Astrocyte (in vitro differentiated cells and primary cell): Measurements from ENCODE around the gene PUDP. TPM values are rescaled to one million over a fixed set of nuclear protein-coding genes. Genes with fewer than 3 reads are reported as not detected.
A peak's percentile ranks its signal among the peaks of the same experiment; 100 is the strongest.

Experiments used
- DNase-seq: peaks from one replicate; pipeline ENCODE4 v3.0.0-alpha.2; 2010; ENCODE audit warnings: low read depth
- FAIRE-seq: peaks from 2 replicates; lab custom pipeline; 2011; peaks lifted over from hg19 to GRCh38; lab: Jason Lieb, UNC
- H2AFZ ChIP-seq: 2 replicates; pipeline ENCODE4 v1.6.0; 2012; ENCODE audit warnings: low read depth, low read length, inconsistent platforms
- H3K27ac ChIP-seq: 2 replicates; pipeline ENCODE4 v1.5.1; 2011; ENCODE audit warnings: low read depth, low read length, inconsistent platforms
- H3K27me3 ChIP-seq: 2 replicates; pipeline ENCODE4 v1.6.0; 2011; ENCODE audit warnings: low read length, inconsistent platforms; ENCODE audit not compliant: insufficient read depth
- H3K36me3 ChIP-seq: 2 replicates; pipeline ENCODE4 v1.5.1; 2011; ENCODE audit warnings: low read length, inconsistent platforms; ENCODE audit not compliant: insufficient read depth
- H3K4me1 ChIP-seq: 2 replicates; pipeline ENCODE4 v1.5.1; 2011; ENCODE audit warnings: low read length, inconsistent platforms; ENCODE audit not compliant: insufficient read depth
- H3K4me2 ChIP-seq: 2 replicates; pipeline ENCODE4 v1.6.0; 2012; ENCODE audit warnings: low read length, inconsistent platforms
- H3K4me3 ChIP-seq: 2 replicates; pipeline ENCODE4 v1.5.1; 2011; ENCODE audit warnings: low read depth, mild to moderate bottlenecking, low read length, inconsistent platforms; ENCODE audit not compliant: insufficient read depth
- H3K79me2 ChIP-seq: 2 replicates; pipeline ENCODE4 v1.6.0; 2012; ENCODE audit warnings: mild to moderate bottlenecking, low read length, inconsistent platforms; ENCODE audit not compliant: insufficient read depth
- H3K9ac ChIP-seq: 2 replicates; pipeline ENCODE4 v1.6.0; 2012; ENCODE audit warnings: mild to moderate bottlenecking, low read length, inconsistent platforms
- H3K9me3 ChIP-seq: 2 replicates; pipeline ENCODE4 v1.5.1; 2012; ENCODE audit warnings: low read depth, mild to moderate bottlenecking, low read length, inconsistent platforms; ENCODE audit not compliant: insufficient read depth
- H4K20me1 ChIP-seq: 2 replicates; pipeline ENCODE4 v1.6.0; 2012; ENCODE audit warnings: low read length, inconsistent platforms; ENCODE audit not compliant: insufficient read depth
- H3K27ac Mint-ChIP-seq: one replicate; pipeline ENCODE4 v1.8.0; 2021; ENCODE audit warnings: mild to moderate bottlenecking, mixed read lengths; ENCODE audit not compliant: unreplicated experiment
- H3K27me3 Mint-ChIP-seq: one replicate; pipeline ENCODE4 v1.8.0; 2021; ENCODE audit warnings: low read depth, mixed read lengths; ENCODE audit not compliant: unreplicated experiment
- H3K36me3 Mint-ChIP-seq: one replicate; pipeline ENCODE4 v1.8.0; 2021; ENCODE audit warnings: low read depth, mixed read lengths; ENCODE audit not compliant: unreplicated experiment
- H3K4me1 Mint-ChIP-seq: one replicate; pipeline ENCODE4 v1.8.0; 2021; ENCODE audit warnings: low read depth, mixed read lengths; ENCODE audit not compliant: unreplicated experiment
- H3K4me3 Mint-ChIP-seq: one replicate; pipeline ENCODE4 v1.8.0; 2021; ENCODE audit warnings: mild to moderate bottlenecking, moderate library complexity, mixed read lengths; ENCODE audit not compliant: unreplicated experiment
- H3K9me3 Mint-ChIP-seq: one replicate; pipeline ENCODE4 v1.8.0; 2021; ENCODE audit warnings: mild to moderate bottlenecking, mixed read lengths; ENCODE audit not compliant: unreplicated experiment
- EZH2 ChIP-seq: IDR thresholded peaks from 2 replicates; pipeline ENCODE4 v1.6.1; 2012; ENCODE audit warnings: mild to moderate bottlenecking, low read length, inconsistent platforms; ENCODE audit not compliant: insufficient read depth
- total RNA-seq: library from RNA; stranded (reverse); gene quantifications from 2 replicates; pipeline ENCODE4 v1.2.1, GENCODE V29; 2021
- TF ChIP-seq, protein P1 (sequence below): IDR thresholded peaks from 2 replicates; pipeline ENCODE4 v1.5.1; 2011; ENCODE audit warnings: low read depth, mild to moderate bottlenecking, inconsistent platforms, low read length, moderate library complexity; ENCODE audit not compliant: insufficient read depth

PUDP gene
- total RNA-seq, 1 donor from 2014 or later = 21.8 TPM

DNA sequence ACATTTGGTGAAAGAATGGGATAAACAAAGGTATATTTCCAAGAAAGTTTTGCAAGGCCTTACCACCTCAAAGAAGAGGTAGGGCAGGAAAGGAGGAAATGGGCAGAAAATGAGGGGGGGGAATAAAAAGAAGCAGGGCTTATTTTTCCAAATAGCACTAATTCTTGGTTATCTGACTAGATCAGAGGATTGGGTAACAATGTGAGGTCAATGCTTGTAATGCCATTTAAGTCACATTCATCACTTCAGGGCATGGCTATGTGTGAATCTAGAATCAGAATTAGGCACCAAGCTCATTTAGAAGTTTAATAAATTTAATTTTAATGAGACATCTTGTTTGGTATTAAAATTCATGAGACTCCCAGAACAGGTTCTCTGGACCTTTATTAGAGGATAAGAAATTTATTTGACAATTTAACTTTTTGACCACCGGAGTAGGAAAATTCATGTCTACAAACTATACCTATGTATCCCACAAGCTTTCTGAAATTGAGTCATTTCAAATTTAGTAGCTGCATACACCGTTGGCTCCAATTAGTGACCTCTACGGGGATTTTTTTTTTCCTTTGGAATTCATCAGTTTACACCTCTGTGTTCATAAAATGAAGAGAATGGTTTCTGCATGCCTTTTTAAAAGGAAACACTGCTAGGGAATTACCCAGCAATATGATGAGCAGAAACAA, 1.8 kb downstream of the PUDP start:
- H2AFZ ChIP-seq = no peak overlapping the region
- H3K27ac ChIP-seq = no peak overlapping the region
- no peaks in the 10 kb centered on the region for H3K36me3 ChIP-seq
- no peaks in the 10 kb centered on the region for H3K27me3 Mint-ChIP-seq
- FAIRE-seq (peak; percentile 73), DNase-seq (no peak)
- no peaks in the 10 kb centered on the region for H3K36me3 Mint-ChIP-seq
- TF ChIP-seq EZH2 = no peak
- TF ChIP-seq, protein P1, sequence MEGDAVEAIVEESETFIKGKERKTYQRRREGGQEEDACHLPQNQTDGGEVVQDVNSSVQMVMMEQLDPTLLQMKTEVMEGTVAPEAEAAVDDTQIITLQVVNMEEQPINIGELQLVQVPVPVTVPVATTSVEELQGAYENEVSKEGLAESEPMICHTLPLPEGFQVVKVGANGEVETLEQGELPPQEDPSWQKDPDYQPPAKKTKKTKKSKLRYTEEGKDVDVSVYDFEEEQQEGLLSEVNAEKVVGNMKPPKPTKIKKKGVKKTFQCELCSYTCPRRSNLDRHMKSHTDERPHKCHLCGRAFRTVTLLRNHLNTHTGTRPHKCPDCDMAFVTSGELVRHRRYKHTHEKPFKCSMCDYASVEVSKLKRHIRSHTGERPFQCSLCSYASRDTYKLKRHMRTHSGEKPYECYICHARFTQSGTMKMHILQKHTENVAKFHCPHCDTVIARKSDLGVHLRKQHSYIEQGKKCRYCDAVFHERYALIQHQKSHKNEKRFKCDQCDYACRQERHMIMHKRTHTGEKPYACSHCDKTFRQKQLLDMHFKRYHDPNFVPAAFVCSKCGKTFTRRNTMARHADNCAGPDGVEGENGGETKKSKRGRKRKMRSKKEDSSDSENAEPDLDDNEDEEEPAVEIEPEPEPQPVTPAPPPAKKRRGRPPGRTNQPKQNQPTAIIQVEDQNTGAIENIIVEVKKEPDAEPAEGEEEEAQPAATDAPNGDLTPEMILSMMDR = no peak
- no peak overlapping the region for H3K27ac Mint-ChIP-seq
- no peaks in the 10 kb centered on the region for H4K20me1 ChIP-seq
- H3K4me1 Mint-ChIP-seq = peaks cover 3% of the 10 kb centered on the region
- H3K4me1 ChIP-seq = no peaks in the 10 kb centered on the region
- H3K9ac ChIP-seq = no peak overlapping the region
- H3K27me3 ChIP-seq = no peaks in the 10 kb centered on the region
- peaks cover 23% of the 10 kb centered on the region for H3K79me2 ChIP-seq
- peak overlapping the region; percentile 23 for H3K4me3 Mint-ChIP-seq
- H3K4me2 ChIP-seq = no peak overlapping the region
- H3K9me3 ChIP-seq = no peaks in the 10 kb centered on the region
- H3K4me3 ChIP-seq = no peak overlapping the region
- no peaks in the 10 kb centered on the region for H3K9me3 Mint-ChIP-seq

DNA sequence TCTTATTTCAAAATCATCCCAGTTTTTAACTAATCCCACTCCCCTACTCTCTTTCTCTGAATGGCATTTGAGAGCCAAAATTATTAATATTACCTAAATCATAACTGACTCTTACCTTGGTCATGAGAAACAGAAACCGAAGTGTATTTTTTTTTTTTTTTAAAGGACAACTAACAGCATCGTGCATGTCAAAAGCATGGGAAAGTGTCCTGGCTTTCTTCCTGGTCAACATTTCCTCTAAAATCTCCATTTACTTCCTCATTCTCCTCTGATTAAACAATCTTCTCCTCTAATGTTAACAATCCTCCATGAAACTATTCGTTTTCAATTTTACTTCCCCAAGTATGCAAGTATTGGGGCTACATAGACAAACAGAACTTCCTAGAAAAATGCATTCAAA, 2.5 kb downstream of the PUDP start:
- Histone ChIP-seq H3K9me3 (no peaks in the 10 kb centered on the region), H2AFZ (no peak overlapping the region), H3K27ac (no peak overlapping the region), H4K20me1 (no peaks in the 10 kb centered on the region), H3K4me1 (no peaks in the 10 kb centered on the region), H3K9ac (no peak overlapping the region), H3K27me3 (no peaks in the 10 kb centered on the region), H3K4me2 (no peak overlapping the region), H3K36me3 (no peaks in the 10 kb centered on the region), H3K79me2 (peaks cover 23% of the 10 kb centered on the region), H3K4me3 (no peak overlapping the region)
- H3K27ac Mint-ChIP-seq = no peak overlapping the region
- FAIRE-seq (peak; percentile 88), DNase-seq (no peak)
- H3K9me3 Mint-ChIP-seq = no peaks in the 10 kb centered on the region
- no peaks in the 10 kb centered on the region for H3K36me3 Mint-ChIP-seq
- H3K4me1 Mint-ChIP-seq = peaks cover 3% of the 10 kb centered on the region
- H3K27me3 Mint-ChIP-seq = no peaks in the 10 kb centered on the region
- H3K4me3 Mint-ChIP-seq = no peak overlapping the region
- TF ChIP-seq, protein P1 = no peak
- TF ChIP-seq EZH2 = no peak

DNA sequence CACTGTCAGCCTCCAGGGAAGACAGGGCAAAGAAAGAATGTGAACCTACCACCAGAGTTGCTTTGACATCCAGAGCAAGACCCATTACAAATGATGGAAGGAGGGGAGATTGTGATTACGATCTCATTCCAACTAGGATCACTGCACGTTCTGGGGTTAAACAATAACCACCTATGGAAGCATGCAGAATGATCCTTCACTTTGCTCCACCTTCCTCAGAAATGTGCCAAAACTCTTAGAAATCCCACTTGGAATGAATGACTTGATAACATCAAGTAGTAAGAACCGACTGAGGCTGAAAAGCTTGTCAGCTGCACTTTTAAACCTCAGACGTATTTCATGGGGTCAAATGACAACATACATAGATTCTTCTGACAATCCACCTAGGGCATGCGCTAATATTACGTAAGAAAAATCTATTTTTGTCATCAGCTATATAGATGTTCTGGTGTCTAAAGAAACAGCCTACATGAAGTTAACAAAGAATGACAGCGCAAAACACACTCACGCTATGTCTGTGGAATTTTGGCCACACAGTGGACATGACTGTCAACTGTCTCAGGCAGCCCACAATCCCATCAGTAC, 3.9 kb downstream of the PUDP start:
- Histone ChIP-seq H3K36me3 (no peaks in the 10 kb centered on the region), H2AFZ (no peak overlapping the region), H3K9ac (no peak overlapping the region), H3K4me1 (peaks cover 3% of the 10 kb centered on the region), H3K9me3 (no peaks in the 10 kb centered on the region), H3K27ac (no peak overlapping the region), H3K79me2 (peaks cover 23% of the 10 kb centered on the region), H3K4me3 (no peak overlapping the region), H3K27me3 (no peaks in the 10 kb centered on the region), H3K4me2 (no peak overlapping the region), H4K20me1 (peaks cover 7% of the 10 kb centered on the region)
- H3K4me3 Mint-ChIP-seq = no peak overlapping the region
- TF ChIP-seq, protein P1 = no peak
- TF ChIP-seq EZH2 = no peak
- no peak for DNase-seq
- peak; percentile 76 for FAIRE-seq
- no peak overlapping the region for H3K27ac Mint-ChIP-seq
- H3K36me3 Mint-ChIP-seq = no peaks in the 10 kb centered on the region
- no peaks in the 10 kb centered on the region for H3K27me3 Mint-ChIP-seq
- H3K9me3 Mint-ChIP-seq = no peaks in the 10 kb centered on the region
- H3K4me1 Mint-ChIP-seq = peaks cover 7% of the 10 kb centered on the region
